RWPE1 (cell line): ENCODE data around the gene KRT39.

Experiments
- CTCF ChIA-PET: fragments of 350-600 bp; sonication (Branson Sonifier 250); formaldehyde crosslinking; extraction: SDS; loops from one replicate; lab custom pipeline; 2021; lab: Yijun Ruan, JAX
- POLR2A ChIA-PET: fragments of 400-600 bp; formaldehyde crosslinking; extraction: SDS; loops from one replicate; lab custom pipeline; 2020; ENCODE audit warnings: antibody characterized with exemption; ENCODE audit not compliant: low non-redundant PET; lab: Yijun Ruan, JAX
- DNase-seq: peaks from one replicate; pipeline ENCODE4 v3.0.0; 2012; ENCODE audit warnings: low spot score
- H3K27ac ChIP-seq: fragments of 450-650 bp; 2 replicates; pipeline ENCODE4 v1.5.1; 2017
- TF ChIP-seq, protein P1 (sequence below): fragments of 450-650 bp; conservative IDR thresholded peaks from 2 replicates; pipeline ENCODE4 v1.5.1; 2017; ENCODE audit warnings: low read depth, mild to moderate bottlenecking

Gene KRT39

GRCh38 chr17:41009936-41010335 lies 43.2 kb upstream of the KRT39 start:
- CTCF ChIA-PET, result interaction anchor here (0.5 to 1.4 kb wide), 2 partner anchors 41 to 175 kb away, joined by 3 to 4 read pairs; partner anchors contain the start of gene KRTAP4-1
- no peak overlapping the region for H3K27ac ChIP-seq
- POLR2A ChIA-PET, result no interaction called here
- TF ChIP-seq, protein P1, sequence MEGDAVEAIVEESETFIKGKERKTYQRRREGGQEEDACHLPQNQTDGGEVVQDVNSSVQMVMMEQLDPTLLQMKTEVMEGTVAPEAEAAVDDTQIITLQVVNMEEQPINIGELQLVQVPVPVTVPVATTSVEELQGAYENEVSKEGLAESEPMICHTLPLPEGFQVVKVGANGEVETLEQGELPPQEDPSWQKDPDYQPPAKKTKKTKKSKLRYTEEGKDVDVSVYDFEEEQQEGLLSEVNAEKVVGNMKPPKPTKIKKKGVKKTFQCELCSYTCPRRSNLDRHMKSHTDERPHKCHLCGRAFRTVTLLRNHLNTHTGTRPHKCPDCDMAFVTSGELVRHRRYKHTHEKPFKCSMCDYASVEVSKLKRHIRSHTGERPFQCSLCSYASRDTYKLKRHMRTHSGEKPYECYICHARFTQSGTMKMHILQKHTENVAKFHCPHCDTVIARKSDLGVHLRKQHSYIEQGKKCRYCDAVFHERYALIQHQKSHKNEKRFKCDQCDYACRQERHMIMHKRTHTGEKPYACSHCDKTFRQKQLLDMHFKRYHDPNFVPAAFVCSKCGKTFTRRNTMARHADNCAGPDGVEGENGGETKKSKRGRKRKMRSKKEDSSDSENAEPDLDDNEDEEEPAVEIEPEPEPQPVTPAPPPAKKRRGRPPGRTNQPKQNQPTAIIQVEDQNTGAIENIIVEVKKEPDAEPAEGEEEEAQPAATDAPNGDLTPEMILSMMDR, result no peak
- no peak for DNase-seq

GRCh38 chr17:41009301-41009760 lies 42.6 kb upstream of the KRT39 start:
- POLR2A ChIA-PET, result no interaction called here
- CTCF ChIA-PET, result interaction anchor here (1.4 kb wide), 1 partner anchor 175 kb away, joined by 3 read pairs; the partner anchor contains the start of gene KRTAP4-1
- TF ChIP-seq, protein P1, result no peak
- no peak for DNase-seq
- H3K27ac ChIP-seq, result no peak overlapping the region

- TF ChIP-seq, protein P1, result no peak
These were observed 42.1 kb upstream of the KRT39 start, which contains the start of gene KRTAP3-1 for GRCh38 chr17:41008811-41009210. Gene KRTAP3-1 (minus strand): TSS chr17:41009128. CDS start chr17:41009074, 54 bp downstream.

GRCh38 chr17:41004397-41004796 lies 37.6 kb upstream of the KRT39 start:
- H3K27ac ChIP-seq, result no peak overlapping the region
- DNase-seq, result no peak
- POLR2A ChIA-PET, result no interaction called here
- CTCF ChIA-PET, result interaction anchor here (0.5 kb wide), 1 partner anchor 575 kb away, joined by 3 read pairs; no protein-coding TSS in a partner anchor
- TF ChIP-seq, protein P1, result no peak

More at GRCh38 chr17:41008811-41009210, 42.1 kb upstream of the KRT39 start, which contains the start of gene KRTAP3-1:
- no peak within 1 kb of the TSS for H3K27ac ChIP-seq
- ChIA-PET CTCF (interaction anchor here (1.4 kb wide), 1 partner anchor 176 kb away, joined by 3 read pairs; the partner anchor contains the start of gene KRTAP4-1), POLR2A (no interaction called here)
- DNase-seq, result no peak

- ChIA-PET POLR2A (no interaction called here), CTCF (interaction anchor here (0.5 kb wide), 1 partner anchor 575 kb away, joined by 3 read pairs; no protein-coding TSS in a partner anchor)
- peak overlapping the region; percentile 65 for H3K27ac ChIP-seq
- TF ChIP-seq, protein P1, result no peak
- no peak for DNase-seq
These were observed 37.2 kb upstream of the KRT39 start for GRCh38 chr17:41003926-41004325.

- POLR2A ChIA-PET, result no interaction called here
These were observed 36.1 kb upstream of the KRT39 start for GRCh38 chr17:41002814-41003213.

More at GRCh38 chr17:41002814-41003213, 36.1 kb upstream of the KRT39 start:
- CTCF ChIA-PET, result no interaction called here
- 0 out of 2 replicates have a peak overlapping the region, but pooled peaks have one; percentile 85 for H3K27ac ChIP-seq
- TF ChIP-seq, protein P1, result no peak
- DNase-seq, result peak; percentile 70
